Measurements from ENCODE around the gene NDE1. TPM values are rescaled to one million over a fixed set of nuclear protein-coding genes. Genes with fewer than 3 reads are reported as not detected.
"Not testable (repeated sequence)": the region's sequence is repeated elsewhere in the genome, so short reads cannot be mapped to it uniquely, and the experiment has no call there.

NDE1 gene
- total and polyA plus RNA-seq, 11 donors, result 5.9 to 32.3 (median 17.3) TPM

DNA sequence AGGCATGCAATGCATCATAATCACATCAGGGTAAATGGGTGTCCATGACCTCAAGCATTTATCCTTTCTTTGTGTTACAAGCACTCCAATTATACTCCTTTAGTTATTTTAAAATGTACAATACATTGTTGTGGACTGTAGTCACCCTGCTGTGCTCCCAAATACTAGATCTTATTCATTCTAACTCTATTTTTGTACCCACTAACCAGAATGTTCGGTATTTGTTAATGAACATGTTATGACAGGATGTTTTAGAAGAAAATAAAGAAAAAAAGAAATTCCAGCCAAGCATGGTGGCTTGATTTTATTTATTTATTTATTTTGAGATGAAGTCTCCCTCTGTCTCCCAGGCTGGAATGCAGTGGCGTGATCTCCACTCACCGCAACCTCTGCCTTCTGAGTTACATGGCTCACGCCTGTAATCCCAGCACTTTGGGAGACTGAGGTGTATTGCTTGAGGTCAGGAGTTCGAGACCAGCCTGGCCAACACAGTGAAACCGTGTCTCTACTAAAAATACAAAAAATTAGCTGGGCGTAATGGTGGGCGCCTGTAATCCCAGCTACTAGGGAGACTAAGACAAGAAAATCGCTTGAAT, 1.8 kb upstream of the NDE1 start:
- peaks cover 0 to 42% (median 22%) of the 10 kb centered on the region in 12 donors for H3K4me1 ChIP-seq
- H3K9me3 ChIP-seq, result no peaks in the 10 kb centered on the region
- DNase-seq, result no peak
- no peaks in the 10 kb centered on the region for H3K27me3 ChIP-seq
- H3K4me3 ChIP-seq, result no peak overlapping the region
- no peak overlapping the region for H3K27ac ChIP-seq
- intact Hi-C loops (cut with DNase I), result loop anchor here in 1 of 10 donors (10.0 kb wide), 1 partner anchor 57 kb away; no protein-coding TSS in a partner anchor
- ATAC-seq, result no peak
- H3K36me3 ChIP-seq, result peaks cover 0 to 13% (median 5%) of the 10 kb centered on the region in 9 donors
- TF ChIP-seq, protein P1, sequence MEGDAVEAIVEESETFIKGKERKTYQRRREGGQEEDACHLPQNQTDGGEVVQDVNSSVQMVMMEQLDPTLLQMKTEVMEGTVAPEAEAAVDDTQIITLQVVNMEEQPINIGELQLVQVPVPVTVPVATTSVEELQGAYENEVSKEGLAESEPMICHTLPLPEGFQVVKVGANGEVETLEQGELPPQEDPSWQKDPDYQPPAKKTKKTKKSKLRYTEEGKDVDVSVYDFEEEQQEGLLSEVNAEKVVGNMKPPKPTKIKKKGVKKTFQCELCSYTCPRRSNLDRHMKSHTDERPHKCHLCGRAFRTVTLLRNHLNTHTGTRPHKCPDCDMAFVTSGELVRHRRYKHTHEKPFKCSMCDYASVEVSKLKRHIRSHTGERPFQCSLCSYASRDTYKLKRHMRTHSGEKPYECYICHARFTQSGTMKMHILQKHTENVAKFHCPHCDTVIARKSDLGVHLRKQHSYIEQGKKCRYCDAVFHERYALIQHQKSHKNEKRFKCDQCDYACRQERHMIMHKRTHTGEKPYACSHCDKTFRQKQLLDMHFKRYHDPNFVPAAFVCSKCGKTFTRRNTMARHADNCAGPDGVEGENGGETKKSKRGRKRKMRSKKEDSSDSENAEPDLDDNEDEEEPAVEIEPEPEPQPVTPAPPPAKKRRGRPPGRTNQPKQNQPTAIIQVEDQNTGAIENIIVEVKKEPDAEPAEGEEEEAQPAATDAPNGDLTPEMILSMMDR (IDR thresholded peaks at IDR 0.05), result no peak
- TF ChIP-seq POLR2A (IDR thresholded peaks at IDR 0.05), result no peak
- WGBS, 4 donors, result 93 to 96% (median 94%) methylated on average over 9 of the region's 9 CpGs

DNA sequence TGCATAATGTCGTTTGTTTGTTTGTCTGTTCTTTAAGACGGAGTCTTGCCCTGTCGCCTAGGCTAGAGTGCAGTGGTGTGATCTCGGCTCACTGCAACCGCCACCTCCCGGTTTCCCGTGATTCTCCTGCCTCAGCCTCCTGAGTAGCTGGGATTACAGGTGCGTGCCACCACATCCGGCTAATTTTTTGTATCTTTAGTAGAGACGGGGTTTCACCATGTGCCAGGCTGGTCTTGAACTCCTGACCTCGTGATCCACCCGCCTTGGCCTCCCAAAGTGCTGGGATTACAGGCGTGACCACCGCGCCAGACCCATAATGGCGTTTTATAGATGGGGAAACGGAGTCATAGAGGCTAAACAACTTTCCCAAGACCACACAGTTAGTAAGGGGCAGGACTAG, 734 bp upstream of the NDE1 start:
- Histone ChIP-seq H3K36me3 (peaks cover 0 to 20% (median 5%) of the 10 kb centered on the region in 9 donors), H3K4me3 (peak overlapping the region in 11 of 12 donors; percentile 70 to 100 (median 95)), H3K27ac (peak overlapping the region in 11 of 12 donors; percentile 51 to 99 (median 94)), H3K4me1 (peaks cover 0 to 45% (median 24%) of the 10 kb centered on the region in 12 donors)
- DNase-seq, H3K9me3 ChIP-seq, ATAC-seq, H3K27me3 ChIP-seq: not testable (repeated sequence)
- intact Hi-C loops (cut with DNase I), result loop anchor here in 1 of 10 donors (10.0 kb wide), 1 partner anchor 55 kb away; no protein-coding TSS in a partner anchor
- WGBS, 4 donors, result 66 to 71% (median 70%) methylated on average over 17 of the region's 17 CpGs

DNA sequence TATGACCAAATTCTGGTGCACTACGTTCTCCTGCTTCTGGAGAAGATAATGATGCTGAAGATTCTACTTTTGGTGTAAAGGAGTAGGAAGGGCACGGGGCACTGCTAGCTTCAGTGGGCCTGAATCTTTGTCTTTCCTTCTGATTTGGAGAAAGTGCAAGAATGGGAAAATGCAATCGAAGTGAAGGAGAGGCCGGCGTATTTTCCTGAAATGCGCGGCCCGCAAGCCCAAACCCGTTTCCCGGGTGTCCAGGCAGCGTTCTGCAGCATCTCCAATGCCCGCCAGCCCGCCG, 372 bp upstream of the NDE1 start:
- intact Hi-C loops (cut with DNase I), result loop anchor here in 4 of 10 donors (2.0 to 10.0 kb wide), 3 partner anchors 23 to 55 kb away; no protein-coding TSS in a partner anchor
- peak overlapping the region in 11 of 12 donors; percentile 51 to 99 (median 94) for H3K27ac ChIP-seq
- no peak for TF ChIP-seq POLR2A (IDR thresholded peaks at IDR 0.05)
- TF ChIP-seq, protein P1 (IDR thresholded peaks at IDR 0.05), result no peak
- peak overlapping the region; percentile 58 to 100 (median 94) for H3K4me3 ChIP-seq
- H3K4me1 ChIP-seq, result peaks cover 0 to 42% (median 24%) of the 10 kb centered on the region in 12 donors
- ATAC-seq (no peak), DNase-seq (no peak)
- no peaks in the 10 kb centered on the region for H3K27me3 ChIP-seq
- WGBS, 4 donors, result 0 to 2% (median 1%) methylated on average over 12 to 14 of the region's 14 CpGs
- no peaks in the 10 kb centered on the region for H3K9me3 ChIP-seq
- peaks cover 0 to 20% (median 5%) of the 10 kb centered on the region in 9 donors for H3K36me3 ChIP-seq

DNA sequence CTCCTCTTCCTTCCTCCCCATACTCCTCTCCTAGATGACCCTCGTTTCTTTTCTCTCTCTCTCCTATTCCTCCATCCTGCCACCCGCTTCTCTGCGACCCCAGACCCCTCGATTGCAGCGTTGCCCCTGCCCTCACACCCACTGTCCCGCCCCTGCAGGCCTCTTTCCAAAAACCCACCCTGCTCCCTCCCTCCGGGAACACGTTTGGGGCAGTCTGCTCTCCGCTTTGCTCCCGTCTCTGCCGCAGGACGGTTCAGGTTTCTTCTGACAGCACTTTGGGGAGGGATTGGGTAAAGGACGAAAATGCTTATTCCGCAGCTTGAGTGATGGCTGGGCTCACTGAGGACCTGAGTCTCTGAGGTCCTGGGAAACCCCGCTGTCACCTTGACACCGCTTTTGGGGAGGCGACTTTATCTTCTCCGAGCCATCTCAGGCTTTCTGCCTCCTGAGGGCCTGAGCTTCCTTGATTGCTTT, 690 bp downstream of the NDE1 start:
- Histone ChIP-seq H3K4me3 (peak overlapping the region; percentile 58 to 100 (median 94)), H3K27ac (peak overlapping the region; percentile 86 to 99 (median 94)), H3K9me3 (no peaks in the 10 kb centered on the region), H3K4me1 (peaks cover 0 to 42% (median 24%) of the 10 kb centered on the region in 12 donors), H3K27me3 (no peaks in the 10 kb centered on the region), H3K36me3 (peaks cover 0 to 20% (median 5%) of the 10 kb centered on the region in 9 donors)
- intact Hi-C loops (cut with DNase I), result loop anchor here in 3 of 10 donors (2.0 kb wide), 2 partner anchors 22 to 54 kb away; no protein-coding TSS in a partner anchor
- 0 to 2% (median 1%) methylated on average over 18 of the region's 18 CpGs for WGBS, 4 donors
- ATAC-seq (peak; percentile 4 to 15 (median 6)), DNase-seq (peak in 4 of 5 donors; percentile 33 to 64 (median 42))
- no peak for TF ChIP-seq POLR2A (IDR thresholded peaks at IDR 0.05)
- TF ChIP-seq, protein P1 (IDR thresholded peaks at IDR 0.05), result no peak
